ENCODE measurements around the gene EIF2B2.
"Not testable (repeated sequence)": the region's sequence is repeated elsewhere in the genome, so short reads cannot be mapped to it uniquely, and the experiment has no call there.

The EIF2B2 gene

GRCh38 chr14:74988993-74989392, 13.7 kb upstream of the EIF2B2 start:
- no peak for DNase-seq (ENCODE audit: low read depth in 1 of 2, low spot score in 1 of 2)

DNA sequence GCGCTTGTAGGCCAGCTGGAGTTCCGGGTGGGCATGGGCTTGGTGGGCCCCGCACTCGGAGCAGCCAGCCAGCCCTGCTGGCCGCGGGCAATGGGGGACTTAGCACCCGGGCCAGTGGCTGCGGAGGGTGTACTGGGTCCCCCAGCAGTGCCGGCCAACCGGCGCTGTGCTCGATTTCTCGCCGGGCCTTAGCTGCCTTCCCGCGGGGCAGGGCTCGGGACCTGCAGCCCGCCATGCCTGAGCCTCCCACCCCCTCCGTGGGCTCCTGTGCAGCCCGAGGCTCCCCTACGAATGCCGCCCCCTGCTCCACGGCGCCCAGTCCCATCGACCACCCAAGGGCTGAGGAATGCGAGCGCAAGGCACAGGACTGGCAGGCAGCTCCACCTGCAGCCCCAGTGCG, 8.5 kb upstream of the EIF2B2 start:
- DNase-seq (ENCODE audit: low read depth in 1 of 2, low spot score in 1 of 2), result not testable (repeated sequence)

DNA sequence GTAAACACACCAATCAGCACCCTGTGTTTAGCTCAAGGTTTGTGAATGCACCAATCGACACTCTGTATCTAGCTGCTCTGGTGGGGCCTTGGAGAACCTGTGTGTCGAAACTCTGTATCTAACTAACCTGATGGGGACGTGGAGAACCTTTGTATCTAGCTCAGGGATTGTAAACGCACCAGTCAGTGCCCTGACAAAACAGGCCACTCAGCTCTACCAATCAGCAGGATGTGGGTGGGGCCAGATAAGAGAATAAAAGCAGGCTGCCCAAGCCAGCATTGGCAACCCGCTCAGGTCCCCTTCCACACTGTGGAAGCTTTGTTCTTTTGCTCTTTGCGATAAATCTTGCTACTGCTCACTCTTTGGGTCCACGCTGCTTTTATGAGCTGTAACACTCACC, 6.9 kb upstream of the EIF2B2 start:
- not testable (repeated sequence) for DNase-seq (ENCODE audit: low read depth in 1 of 2, low spot score in 1 of 2)

GRCh38 chr14:75001261-75001660, 1.5 kb upstream of the EIF2B2 start:
- DNase-seq (ENCODE audit: low read depth in 1 of 2, low spot score in 1 of 2), result no peak

GRCh38 chr14:75001899-75002298, 822 bp upstream of the EIF2B2 start:
- DNase-seq (ENCODE audit: low read depth in 1 of 2, low spot score in 1 of 2), result no peak

DNA sequence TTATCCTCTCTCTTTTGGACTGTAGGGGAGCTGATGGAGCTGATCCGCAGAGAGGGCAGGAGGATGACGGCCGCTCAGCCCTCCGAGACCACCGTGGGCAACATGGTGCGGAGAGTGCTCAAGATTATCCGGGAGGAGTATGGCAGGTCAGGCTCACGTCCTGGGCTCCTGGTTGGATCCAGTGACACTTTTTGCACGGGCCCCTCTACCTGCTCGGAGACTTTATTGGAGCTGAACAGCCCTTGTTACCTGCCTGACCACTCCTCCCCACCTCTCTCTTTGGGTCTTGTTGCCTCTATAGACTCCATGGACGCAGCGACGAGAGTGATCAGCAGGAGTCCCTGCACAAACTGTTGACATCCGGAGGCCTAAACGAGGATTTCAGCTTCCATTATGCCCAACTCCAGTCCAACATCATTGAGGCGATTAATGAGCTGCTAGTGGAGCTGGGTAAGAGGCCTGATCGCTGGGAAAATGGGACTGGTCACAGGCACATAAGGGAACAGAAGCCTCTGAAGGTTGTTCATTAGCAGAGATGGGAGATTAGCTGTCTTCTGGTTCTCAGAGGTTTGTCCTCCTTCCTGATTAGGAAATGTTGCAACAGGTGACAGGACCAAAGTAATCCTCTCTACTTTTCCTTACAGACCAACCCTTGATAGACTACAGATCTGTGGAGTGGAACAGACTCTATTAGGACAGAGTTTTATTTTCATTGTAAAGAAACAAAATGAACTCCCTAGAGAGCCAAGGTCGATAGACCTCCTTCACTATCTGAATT, 718 bp downstream of the EIF2B2 start:
- DNase-seq (ENCODE audit: low read depth in 1 of 2, low spot score in 1 of 2), result no peak

- no peak for DNase-seq (ENCODE audit: low read depth in 1 of 2, low spot score in 1 of 2)
Measured at GRCh38 chr14:75005357-75005756, 2.6 kb downstream of the EIF2B2 start.

- no peak for DNase-seq (ENCODE audit: low read depth in 1 of 2, low spot score in 1 of 2)
Measured at GRCh38 chr14:75009176-75009575, 6.5 kb downstream of the EIF2B2 start.

DNA sequence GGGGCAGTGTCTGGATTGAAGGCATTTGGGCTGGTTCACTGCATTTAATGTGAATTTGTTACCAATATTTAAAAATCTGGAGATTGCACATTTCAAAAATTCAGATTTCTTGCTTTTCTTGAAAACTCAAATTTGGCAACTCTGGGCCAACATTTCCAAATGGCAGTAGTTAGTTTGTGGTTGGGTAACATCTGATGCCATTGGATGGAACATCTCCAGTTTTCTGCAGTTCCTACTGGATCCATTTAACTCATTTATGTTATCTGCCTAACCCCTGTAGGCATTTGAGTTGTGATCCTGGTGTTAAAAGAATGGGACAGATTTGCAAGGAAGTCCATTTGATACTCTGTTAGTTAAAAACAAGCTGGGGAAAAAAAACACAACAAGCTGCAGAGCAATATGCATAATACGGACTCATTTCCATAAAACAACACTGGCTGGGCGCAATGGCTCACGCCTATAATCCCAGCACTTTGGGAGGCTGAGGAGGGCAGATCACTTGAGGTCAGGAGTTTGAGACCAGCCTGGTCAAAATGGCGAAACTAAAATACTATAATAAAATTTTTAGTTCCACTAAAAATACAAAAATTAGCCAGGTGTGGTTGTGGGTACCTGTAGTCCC, 7.9 kb downstream of the EIF2B2 start:
- DNase-seq (ENCODE audit: low read depth in 1 of 2, low spot score in 1 of 2), result no peak

GRCh38 chr14:75011356-75011994, 8.8 kb downstream of the EIF2B2 start:
- no peak for DNase-seq (ENCODE audit: low read depth in 1 of 2, low spot score in 1 of 2)

DNA sequence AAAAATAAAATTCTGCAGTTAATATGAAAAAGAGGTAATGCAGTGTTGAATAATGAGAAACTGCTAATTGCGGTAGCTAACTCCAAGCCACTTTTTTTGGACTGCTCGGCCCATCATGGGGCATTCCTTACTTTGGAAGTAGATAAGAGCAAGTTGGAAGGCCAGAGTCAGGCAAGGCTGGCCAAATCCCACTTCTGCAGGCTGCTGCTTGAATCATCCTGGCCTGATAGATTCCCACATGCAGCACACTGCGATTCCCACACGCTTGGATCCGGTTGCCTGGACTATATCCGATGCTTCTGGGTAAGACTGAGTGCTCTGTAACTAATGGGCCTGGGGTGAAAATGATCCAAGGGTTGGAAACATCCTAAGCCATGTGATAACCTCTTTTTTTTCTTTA, 10.6 kb downstream of the EIF2B2 start:
- no peak for DNase-seq (ENCODE audit: low read depth in 1 of 2, low spot score in 1 of 2)

GRCh38 chr14:75015496-75015895, 12.8 kb downstream of the EIF2B2 start:
- DNase-seq (ENCODE audit: low read depth in 1 of 2, low spot score in 1 of 2), result no peak

DNA sequence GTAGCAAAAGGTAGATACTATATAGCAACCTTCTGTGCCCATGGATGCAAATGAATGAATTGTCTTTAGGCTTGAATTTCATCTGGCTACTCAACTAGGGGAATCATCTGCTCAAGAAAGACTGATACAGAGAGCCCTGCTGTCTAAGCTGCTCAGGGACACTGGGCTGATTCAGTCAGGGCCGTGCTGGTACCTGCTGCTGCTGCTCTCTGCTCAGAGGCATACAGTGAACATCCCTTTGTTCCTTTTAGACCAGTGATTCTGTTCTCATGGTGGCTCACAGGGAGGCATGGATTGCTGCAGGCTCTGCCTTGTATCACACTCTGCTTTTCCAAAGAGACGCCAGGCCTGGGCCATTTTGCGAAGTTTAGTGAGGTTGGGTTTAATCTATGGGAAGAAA, 14.1 kb downstream of the EIF2B2 start:
- DNase-seq (ENCODE audit: low read depth in 1 of 2, low spot score in 1 of 2), result no peak

DNA sequence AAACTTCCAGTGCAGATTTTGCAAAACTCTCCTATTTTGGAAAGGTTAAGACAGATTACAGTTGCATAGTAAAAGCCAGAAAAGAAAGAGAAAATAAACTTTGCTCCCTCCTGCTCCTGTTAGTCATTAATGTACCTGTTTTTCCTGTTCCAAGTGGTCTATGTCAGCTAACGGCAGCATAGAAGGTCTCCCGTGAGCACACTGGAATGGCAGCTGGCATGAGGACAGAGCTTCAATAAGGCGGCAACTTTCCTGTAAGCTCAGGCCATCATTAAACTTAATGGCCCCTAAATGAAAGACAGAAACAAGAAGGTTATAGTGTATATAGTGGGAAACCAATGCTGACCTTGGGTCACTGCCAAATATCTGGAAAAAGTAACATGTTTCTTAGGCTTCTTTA, 16.0 kb downstream of the EIF2B2 start:
- DNase-seq (ENCODE audit: low read depth in 1 of 2, low spot score in 1 of 2), result no peak

GRCh38 chr14:75022655-75023054, 19.9 kb downstream of the EIF2B2 start:
- DNase-seq (ENCODE audit: low read depth in 1 of 2, low spot score in 1 of 2), result no peak

DNA sequence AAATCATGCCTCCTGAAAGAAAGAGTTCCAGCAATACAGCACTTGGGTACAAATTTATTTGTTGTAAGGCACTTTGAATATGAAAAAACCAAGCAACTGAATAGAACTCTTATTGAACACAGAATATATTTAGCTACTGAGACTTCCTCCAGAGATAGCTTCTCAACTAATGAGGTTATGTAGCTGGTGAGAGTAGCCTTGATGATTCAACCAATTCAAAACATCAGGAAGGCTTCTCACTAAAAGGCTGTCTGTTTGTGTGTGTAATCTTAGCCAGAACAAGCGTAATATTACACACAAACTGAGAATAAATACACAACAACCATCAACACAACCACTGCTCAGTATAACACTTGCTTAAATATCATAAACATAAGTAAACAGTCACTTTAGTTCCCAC, 20.4 kb downstream of the EIF2B2 start:
- no peak for DNase-seq (ENCODE audit: low read depth in 1 of 2, low spot score in 1 of 2)

DNA sequence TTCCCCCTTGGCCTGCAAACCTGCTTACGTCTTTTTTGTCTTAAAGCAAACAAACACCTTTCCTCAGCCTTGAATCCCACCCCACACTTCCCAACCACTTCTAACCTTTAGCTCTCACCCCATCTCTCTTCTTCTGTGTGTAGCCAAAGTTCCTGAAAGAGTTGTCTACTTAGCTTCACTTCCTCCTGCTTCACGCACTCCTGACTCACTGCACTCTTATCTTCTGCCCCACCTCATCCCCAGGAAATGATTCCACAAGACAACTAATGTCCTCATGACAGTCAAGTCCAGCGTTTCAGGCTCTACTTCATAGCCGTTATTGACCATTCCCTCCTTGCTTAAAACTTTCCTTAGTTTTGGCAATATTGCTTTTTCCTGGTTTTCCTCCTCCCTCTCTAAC, 22.4 kb downstream of the EIF2B2 start:
- DNase-seq (ENCODE audit: low read depth in 1 of 2, low spot score in 1 of 2), result no peak

GRCh38 chr14:75025876-75026275, 23.2 kb downstream of the EIF2B2 start:
- DNase-seq (ENCODE audit: low read depth in 1 of 2, low spot score in 1 of 2), result no peak

- no peak for DNase-seq (ENCODE audit: low read depth in 1 of 2, low spot score in 1 of 2)
Measured at GRCh38 chr14:75030147-75030546, 27.4 kb downstream of the EIF2B2 start.

GRCh38 chr14:75032939-75033338, 30.2 kb downstream of the EIF2B2 start:
- DNase-seq (ENCODE audit: low read depth in 1 of 2, low spot score in 1 of 2), result no peak

- no peak for DNase-seq (ENCODE audit: low read depth in 1 of 2, low spot score in 1 of 2)
Measured at GRCh38 chr14:75040507-75040906, 37.8 kb downstream of the EIF2B2 start.

DNA sequence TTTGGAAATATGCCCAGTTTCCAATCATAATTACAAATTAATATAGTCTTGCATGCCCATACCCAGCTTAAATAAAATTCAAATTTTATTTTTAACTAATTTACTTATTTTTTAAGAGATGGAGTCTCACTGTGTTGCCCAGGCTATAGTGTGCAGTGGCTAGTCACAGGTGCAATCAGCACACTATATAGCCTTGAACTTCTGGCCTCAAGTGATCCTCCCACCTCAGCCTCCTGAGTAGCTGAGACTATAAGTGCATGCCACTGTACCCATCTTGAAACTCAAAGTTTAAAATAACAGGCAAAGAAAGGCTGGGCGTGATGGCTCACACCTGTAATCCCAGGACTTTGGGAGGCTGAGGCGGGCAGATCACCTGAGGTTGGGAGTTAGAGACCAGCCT, 38.2 kb downstream of the EIF2B2 start:
- no peak for DNase-seq (ENCODE audit: low read depth in 1 of 2, low spot score in 1 of 2)
